Measurements from ENCODE around the gene GLI3. TPM values are rescaled to one million over a fixed set of nuclear protein-coding genes. Genes with fewer than 3 reads are reported as not detected.

GLI3 gene
- total and polyA plus RNA-seq, 10 of the 15 experiments (the other 5 are each of a cell fraction or from before 2014, with no cell fraction given), result 0.01 TPM; not detected in 8

DNA sequence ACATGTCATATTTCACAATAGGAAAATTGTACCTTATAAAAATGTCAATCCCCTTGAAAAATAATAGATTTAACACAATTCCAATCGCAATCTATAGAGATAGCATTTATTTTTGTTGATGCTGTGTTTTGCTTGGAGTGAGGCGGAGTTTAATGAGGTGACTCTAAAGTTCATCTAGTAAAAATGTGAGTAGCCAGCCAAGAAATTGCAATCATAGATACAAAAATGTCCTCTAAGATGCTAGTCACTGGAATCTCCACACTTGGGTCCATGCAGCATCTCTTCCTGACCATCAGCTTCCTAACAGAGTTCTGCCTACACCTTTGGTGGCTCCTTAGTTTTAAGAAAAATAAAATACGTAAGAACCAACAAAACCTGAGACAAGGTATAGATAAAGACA is 44.9 kb downstream of the GLI3 start (continued):
- TF ChIP-seq NR2F1 (conservative IDR thresholded peaks at IDR 0.05) (no peak), MLLT1 (IDR thresholded peaks at IDR 0.05) (no peak)

DNA sequence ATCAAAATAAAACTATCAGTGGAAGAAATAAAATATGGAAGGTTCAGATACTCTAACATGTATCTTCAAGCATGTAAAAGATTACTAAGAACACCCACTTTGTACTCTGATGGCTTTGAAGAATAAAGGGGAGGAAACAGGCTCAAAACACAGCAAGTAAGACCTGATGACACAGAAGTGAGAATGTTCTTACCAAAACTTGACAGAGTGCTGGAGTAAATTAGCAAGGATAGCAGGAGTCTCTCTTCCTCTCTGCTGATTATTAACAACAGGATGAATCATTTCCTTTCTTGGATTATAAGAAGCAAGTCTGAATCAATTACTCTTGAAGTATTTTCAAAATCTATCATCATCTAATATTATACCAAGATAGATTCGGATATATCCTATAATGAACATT is 47.5 kb downstream of the GLI3 start:
- BruUV-seq (replicated peaks), result no TSS peak
- Histone ChIP-seq H3K36me3 (ENCODE audit: control insufficient read depth in 2 of 2, insufficient read depth in 2 of 2, low read length in 1 of 2) (no peaks in the 10 kb centered on the region), H2AFZ (ENCODE audit: control insufficient read depth, low read depth, low read length) (no peak overlapping the region), H3K9me3 (replicated peaks; ENCODE audit: control insufficient read depth, insufficient read depth, low read length) (no peaks in the 10 kb centered on the region), H4K20me1 (ENCODE audit: control insufficient read depth, insufficient read depth) (no peaks in the 10 kb centered on the region), H3K27me3 (replicated peaks in 1 of 2; ENCODE audit: control insufficient read depth in 2 of 2, insufficient read depth in 2 of 2, low read length in 1 of 2) (no peaks in the 10 kb centered on the region), H3K4me2 (ENCODE audit: control insufficient read depth, insufficient read depth) (no peak overlapping the region), H3K4me3 (no peak overlapping the region), H3K27ac (ENCODE audit: control insufficient read depth, insufficient read depth) (no peak overlapping the region), H3K9ac (ENCODE audit: control insufficient read depth, insufficient read depth, low read length) (no peak overlapping the region), H3K79me2 (ENCODE audit: control insufficient read depth, insufficient read depth, low read length) (no peaks in the 10 kb centered on the region), H3K4me1 (ENCODE audit: control insufficient read depth, insufficient read depth, low read length) (no peaks in the 10 kb centered on the region)
- ATAC-seq (no peak), DNase-seq (ENCODE audit: low read depth, low spot score) (no peak), FAIRE-seq (no peak)
- ChIA-PET POLR2A (no interaction called here), RAD21 (ENCODE audit: unreplicated experiment) (no interaction called here), SMC1A (ENCODE audit: uncharacterized antibody, unreplicated experiment) (no interaction called here), CTCF (no interaction called here)
- TF ChIP-seq IKZF1 (conservative IDR thresholded peaks at IDR 0.05), result no peak
- no peak for TF ChIP-seq FOXM1 (IDR thresholded peaks at IDR 0.05; ENCODE audit: low read depth, low read length)
- TF ChIP-seq, protein P1, sequence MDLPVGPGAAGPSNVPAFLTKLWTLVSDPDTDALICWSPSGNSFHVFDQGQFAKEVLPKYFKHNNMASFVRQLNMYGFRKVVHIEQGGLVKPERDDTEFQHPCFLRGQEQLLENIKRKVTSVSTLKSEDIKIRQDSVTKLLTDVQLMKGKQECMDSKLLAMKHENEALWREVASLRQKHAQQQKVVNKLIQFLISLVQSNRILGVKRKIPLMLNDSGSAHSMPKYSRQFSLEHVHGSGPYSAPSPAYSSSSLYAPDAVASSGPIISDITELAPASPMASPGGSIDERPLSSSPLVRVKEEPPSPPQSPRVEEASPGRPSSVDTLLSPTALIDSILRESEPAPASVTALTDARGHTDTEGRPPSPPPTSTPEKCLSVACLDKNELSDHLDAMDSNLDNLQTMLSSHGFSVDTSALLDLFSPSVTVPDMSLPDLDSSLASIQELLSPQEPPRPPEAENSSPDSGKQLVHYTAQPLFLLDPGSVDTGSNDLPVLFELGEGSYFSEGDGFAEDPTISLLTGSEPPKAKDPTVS (IDR thresholded peaks at IDR 0.05; ENCODE audit: low read depth, low read length), result no peak
- no peak for TF ChIP-seq TARDBP (IDR thresholded peaks at IDR 0.05; ENCODE audit: borderline replicate concordance)
- TF ChIP-seq, protein P2, sequence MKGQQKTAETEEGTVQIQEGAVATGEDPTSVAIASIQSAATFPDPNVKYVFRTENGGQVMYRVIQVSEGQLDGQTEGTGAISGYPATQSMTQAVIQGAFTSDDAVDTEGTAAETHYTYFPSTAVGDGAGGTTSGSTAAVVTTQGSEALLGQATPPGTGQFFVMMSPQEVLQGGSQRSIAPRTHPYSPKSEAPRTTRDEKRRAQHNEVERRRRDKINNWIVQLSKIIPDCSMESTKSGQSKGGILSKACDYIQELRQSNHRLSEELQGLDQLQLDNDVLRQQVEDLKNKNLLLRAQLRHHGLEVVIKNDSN (IDR thresholded peaks at IDR 0.05; ENCODE audit: borderline replicate concordance, extremely low read length, insufficient read depth, low read depth, low read length), result no peak
- TF ChIP-seq SMAD5 (IDR thresholded peaks at IDR 0.05; ENCODE audit: low read depth), result no peak
- TF ChIP-seq YY1 (IDR thresholded peaks at IDR 0.05; ENCODE audit: low read depth, low read length), result no peak
- no peak for TF ChIP-seq NFIC (IDR thresholded peaks at IDR 0.05; ENCODE audit: low read depth, low read length)
- TF ChIP-seq GATAD2B (conservative IDR thresholded peaks at IDR 0.05; ENCODE audit: low read depth), result no peak
- no peak for TF ChIP-seq CREB1 (IDR thresholded peaks at IDR 0.05; ENCODE audit: low read depth)
- no peak for TF ChIP-seq BCL3 (IDR thresholded peaks at IDR 0.05; ENCODE audit: borderline replicate concordance, insufficient read depth, low read depth, low read length, poor library complexity, severe bottlenecking)
- no peak for TF ChIP-seq EGR1 (IDR thresholded peaks at IDR 0.05; ENCODE audit: borderline replicate concordance in 1 of 2, low read depth in 2 of 2, low read length in 2 of 2)
- TF ChIP-seq HDGF (IDR thresholded peaks at IDR 0.05), result no peak
- TF ChIP-seq GABPA (IDR thresholded peaks at IDR 0.05; ENCODE audit: low read depth), result no peak
- intact Hi-C loops (cut with micrococcal nuclease; ENCODE audit: unreplicated experiment) (no loop called here), in situ Hi-C loops (cut with MboI) (no loop called here)
- WGBS (ENCODE audit: insufficient coverage, insufficient replicate concordance, low lambda C conversion rate, missing lambda C conversion rate), result 0% methylated on average over 1 of the region's 1 CpG

Data from GM12878 (cell line).